ENCODE results near the gene ATP8B3.

The ATP8B3 gene

GRCh38 chr19:1768248-1768647 is 43.8 kb downstream of the ATP8B3 start:
- TF ChIP-seq CTCF (IDR thresholded peaks at IDR 0.05) = no peak

- peak; percentile 99 for TF ChIP-seq CTCF (IDR thresholded peaks at IDR 0.05)
Measured at GRCh38 chr19:1767464-1767933, 44.6 kb downstream of the ATP8B3 start.

- TF ChIP-seq CTCF (IDR thresholded peaks at IDR 0.05) = no peak
Measured at GRCh38 chr19:1766800-1767352, 45.2 kb downstream of the ATP8B3 start.

- TF ChIP-seq CTCF (IDR thresholded peaks at IDR 0.05) = no peak
Measured at GRCh38 chr19:1765904-1766799, 45.9 kb downstream of the ATP8B3 start.

GRCh38 chr19:1765232-1765903 is 46.7 kb downstream of the ATP8B3 start:
- no peak for TF ChIP-seq CTCF (IDR thresholded peaks at IDR 0.05)

- no peak for TF ChIP-seq CTCF (IDR thresholded peaks at IDR 0.05)
Measured at GRCh38 chr19:1764729-1765128, 47.3 kb downstream of the ATP8B3 start.

Measured in LNCAP (cell line).